Choroid plexus epithelial cell (primary cell): ENCODE results near the gene ADISSP.

Experiments
- DNase-seq: peaks from one replicate; pipeline ENCODE4 v3.0.0-alpha.2; 2010; ENCODE audit warnings: low read depth
- H3K4me3 ChIP-seq: 2 replicates; pipeline ENCODE4 v1.5.1; 2011; ENCODE audit warnings: low read depth, mild to moderate bottlenecking, control low read depth, low read length, moderate library complexity
- TF ChIP-seq, protein P1 (sequence below): conservative IDR thresholded peaks from 2 replicates; pipeline ENCODE4 v1.5.1; 2011; ENCODE audit warnings: low read depth, mild to moderate bottlenecking, control low read depth, inconsistent platforms, low read length, moderate library complexity

Gene ADISSP

DNA sequence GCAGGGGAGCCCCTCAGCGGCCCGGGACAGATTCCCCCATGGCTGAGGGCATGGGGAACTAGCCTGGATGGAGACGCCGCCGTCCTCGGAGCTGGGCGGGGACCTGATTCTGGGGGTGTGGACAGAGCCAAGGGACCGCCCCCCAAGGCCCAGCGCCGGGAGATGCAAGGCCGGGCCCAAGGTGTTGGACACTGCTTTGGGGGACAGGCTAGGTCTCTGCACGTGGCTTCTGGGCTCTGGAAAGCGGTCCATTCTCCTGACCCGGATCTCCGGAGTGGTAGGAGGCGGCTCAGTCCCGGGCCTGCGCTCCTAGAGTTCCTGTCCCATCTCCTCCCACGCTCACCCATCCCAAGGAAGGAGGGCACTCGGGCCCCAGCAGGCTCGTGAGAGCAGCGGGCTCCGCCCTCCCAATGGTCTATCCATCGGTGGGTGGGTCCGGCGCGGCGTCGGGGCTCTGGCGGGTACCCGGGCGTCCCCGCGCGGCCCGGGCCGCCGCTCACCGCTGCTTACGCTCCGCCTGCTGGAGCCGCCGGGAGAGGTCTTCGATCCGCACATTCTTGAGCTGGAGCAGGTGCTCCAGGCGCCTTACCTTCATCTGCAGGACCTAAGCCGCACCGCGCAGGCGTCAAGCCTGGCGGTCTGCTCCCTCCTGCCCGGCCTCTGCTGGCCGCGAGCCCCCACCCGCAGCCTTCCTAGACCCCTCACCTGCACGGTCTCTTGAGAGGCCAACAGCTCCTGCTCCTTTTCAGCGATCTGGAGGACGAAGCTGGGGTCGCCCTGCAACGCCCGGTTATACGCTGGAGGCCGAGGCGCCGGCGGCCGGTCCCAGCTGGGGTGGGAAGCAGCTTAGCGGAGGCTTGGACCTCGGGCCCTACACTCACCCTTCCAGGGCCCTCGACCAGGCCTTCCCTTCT, 10.4 kb upstream of the ADISSP start:
- H3K4me3 ChIP-seq, result peak overlapping the region; percentile 54
- DNase-seq, result peak; percentile 35
- TF ChIP-seq, protein P1, sequence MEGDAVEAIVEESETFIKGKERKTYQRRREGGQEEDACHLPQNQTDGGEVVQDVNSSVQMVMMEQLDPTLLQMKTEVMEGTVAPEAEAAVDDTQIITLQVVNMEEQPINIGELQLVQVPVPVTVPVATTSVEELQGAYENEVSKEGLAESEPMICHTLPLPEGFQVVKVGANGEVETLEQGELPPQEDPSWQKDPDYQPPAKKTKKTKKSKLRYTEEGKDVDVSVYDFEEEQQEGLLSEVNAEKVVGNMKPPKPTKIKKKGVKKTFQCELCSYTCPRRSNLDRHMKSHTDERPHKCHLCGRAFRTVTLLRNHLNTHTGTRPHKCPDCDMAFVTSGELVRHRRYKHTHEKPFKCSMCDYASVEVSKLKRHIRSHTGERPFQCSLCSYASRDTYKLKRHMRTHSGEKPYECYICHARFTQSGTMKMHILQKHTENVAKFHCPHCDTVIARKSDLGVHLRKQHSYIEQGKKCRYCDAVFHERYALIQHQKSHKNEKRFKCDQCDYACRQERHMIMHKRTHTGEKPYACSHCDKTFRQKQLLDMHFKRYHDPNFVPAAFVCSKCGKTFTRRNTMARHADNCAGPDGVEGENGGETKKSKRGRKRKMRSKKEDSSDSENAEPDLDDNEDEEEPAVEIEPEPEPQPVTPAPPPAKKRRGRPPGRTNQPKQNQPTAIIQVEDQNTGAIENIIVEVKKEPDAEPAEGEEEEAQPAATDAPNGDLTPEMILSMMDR, result no peak

DNA sequence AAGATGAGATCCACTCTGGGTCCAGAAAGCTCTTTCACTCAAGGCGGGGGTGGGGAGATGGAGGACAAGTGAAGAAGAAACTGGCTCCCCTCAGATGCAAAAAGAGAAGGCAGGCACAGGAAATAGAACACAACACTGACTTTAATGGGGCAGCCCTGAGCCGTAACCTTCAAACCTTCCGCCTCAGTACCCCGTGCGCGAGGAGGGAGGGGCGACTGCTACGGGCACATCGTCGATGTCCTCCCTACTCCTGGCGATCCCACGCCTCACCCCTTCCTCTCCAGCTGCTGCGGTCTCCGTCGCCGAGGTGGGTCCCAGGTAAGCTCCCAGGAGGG, 9.8 kb upstream of the ADISSP start:
- TF ChIP-seq, protein P1, result no peak
- H3K4me3 ChIP-seq, result peak overlapping the region; percentile 54
- DNase-seq, result no peak

DNA sequence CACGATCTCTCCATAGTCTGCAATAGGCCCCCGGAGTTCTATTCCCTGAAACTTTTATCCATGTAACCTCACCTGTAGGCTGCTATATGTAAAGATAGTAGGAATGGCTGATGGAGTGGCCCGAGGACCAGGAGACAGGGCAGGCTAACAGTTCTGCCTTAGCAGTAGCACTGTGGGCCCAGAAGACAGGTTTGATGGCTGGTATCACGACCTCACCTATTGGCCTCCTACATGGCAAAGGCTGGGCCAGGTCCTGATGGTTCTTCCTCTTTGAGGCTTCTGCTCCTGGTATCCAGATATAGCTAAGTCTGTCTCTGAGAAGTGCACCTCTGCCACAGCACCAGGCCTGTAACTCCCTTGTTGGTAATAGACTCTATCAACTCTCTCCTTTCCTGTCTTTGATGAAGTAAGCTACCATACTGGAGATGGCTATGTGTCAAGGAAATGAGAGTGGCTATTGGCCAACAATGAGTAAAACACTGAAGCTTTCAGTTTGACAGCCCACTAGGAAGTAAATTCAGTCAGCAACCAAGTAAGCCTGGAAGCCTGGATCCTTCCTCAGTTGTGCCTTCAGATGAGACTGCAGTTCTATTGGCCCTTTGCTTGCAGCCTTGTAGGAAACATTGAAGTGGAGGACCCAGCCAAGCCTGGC, 8.0 kb upstream of the ADISSP start:
- TF ChIP-seq, protein P1, result no peak
- no peak overlapping the region for H3K4me3 ChIP-seq
- DNase-seq, result no peak

- no peak overlapping the region for H3K4me3 ChIP-seq
- TF ChIP-seq, protein P1, result no peak
- DNase-seq, result no peak
Measured at GRCh38 chr20:3771552-3772058, 4.1 kb upstream of the ADISSP start.

DNA sequence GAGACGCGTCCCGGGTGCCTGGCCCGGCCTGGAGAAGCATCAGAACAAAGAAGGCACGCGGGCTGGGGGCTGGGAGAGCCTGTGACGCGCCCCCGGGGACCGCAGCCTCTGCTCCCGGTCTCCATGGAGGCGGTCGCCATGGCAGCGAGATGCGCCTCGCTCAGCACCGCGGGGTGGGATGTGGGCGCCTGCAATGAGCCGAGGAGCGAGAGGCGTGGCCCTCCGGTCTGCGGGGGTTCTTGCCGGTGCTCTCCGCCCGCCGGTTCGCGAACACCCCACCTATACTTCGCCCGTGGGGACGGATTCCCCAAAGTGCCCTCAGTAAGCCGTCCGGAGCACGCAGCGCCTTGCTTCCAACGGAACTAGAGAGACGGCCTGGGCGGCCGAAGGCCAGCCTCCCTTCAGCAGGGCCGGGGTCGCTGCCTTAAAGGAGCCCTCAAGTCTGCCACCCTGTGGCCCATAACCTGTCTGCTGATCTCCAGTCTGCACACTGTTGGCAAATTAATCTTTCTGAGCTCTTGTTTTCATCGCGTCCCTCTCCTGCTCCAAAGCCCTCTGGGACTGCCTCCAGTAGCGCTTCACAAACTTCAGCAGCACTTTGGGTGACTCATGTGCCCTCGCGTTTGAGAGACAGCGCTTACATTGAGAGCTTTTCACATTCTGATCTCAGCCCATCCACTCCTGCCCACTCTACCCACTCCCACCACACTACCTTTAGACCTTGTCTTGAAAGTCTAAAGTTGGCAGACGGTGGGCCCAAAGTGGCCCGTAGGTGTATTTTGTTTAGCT, 983 bp upstream of the ADISSP start:
- TF ChIP-seq, protein P1, result peak; percentile 61
- peak overlapping the region; percentile 69 for H3K4me3 ChIP-seq
- DNase-seq, result peak; percentile 74

- H3K4me3 ChIP-seq, result peak overlapping the region; percentile 74
- TF ChIP-seq, protein P1, result no peak
- no peak for DNase-seq
Measured at GRCh38 chr20:3767110-3767426, 485 bp downstream of the ADISSP start.
